Upper lobe of left lung (tissue), 4 donors: ENCODE data around the gene USH1G.

Experiments
- CTCF ChIP-seq, 6 experiments: fragments of 450-650 bp in 4 of 6; fragments of 200-600 bp in 2 of 6; sonication (generic) in 2 of 6; IDR thresholded peaks; one replicate each; pipeline ENCODE4 v1.5.1; 2016 to 2019; ENCODE audit warnings: antibody characterized with exemption in 6 of 6
- POLR2A ChIP-seq, 4 donors: fragments of 450-650 bp; IDR thresholded peaks; one replicate each; pipeline ENCODE4 v1.5.1; 2016 to 2017; ENCODE audit warnings: antibody characterized with exemption in 4 of 4, mild to moderate bottlenecking in 2 of 4

- TF ChIP-seq CTCF (IDR thresholded peaks at IDR 0.05) (no peak), POLR2A (IDR thresholded peaks at IDR 0.05) (no peak)
These were observed 43.7 kb downstream of the USH1G start for GRCh38 chr17:74879308-74879707.
